ENCODE measurements around the gene MNX1.

MNX1 gene

DNA sequence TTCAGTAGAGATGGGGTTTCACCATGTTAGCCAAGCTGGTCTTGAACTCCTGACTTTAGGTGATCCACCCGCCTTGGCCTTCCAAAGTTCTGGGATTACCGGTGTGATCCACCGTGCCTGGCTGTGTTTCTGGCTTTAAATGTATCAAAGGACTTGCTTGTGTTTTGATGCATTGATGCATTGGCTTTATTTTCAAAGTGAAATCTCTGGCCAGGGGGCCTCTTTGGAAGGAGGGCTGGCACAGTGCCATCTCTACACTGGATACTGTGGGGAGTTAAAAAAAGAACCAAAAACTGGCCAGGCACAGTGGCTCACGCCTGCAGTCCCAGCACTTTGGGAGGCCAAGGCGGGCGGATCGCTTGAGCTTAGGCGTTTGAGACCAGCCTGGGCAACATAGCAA, 16.0 kb downstream of the MNX1 start:
- TF ChIP-seq, protein P1, sequence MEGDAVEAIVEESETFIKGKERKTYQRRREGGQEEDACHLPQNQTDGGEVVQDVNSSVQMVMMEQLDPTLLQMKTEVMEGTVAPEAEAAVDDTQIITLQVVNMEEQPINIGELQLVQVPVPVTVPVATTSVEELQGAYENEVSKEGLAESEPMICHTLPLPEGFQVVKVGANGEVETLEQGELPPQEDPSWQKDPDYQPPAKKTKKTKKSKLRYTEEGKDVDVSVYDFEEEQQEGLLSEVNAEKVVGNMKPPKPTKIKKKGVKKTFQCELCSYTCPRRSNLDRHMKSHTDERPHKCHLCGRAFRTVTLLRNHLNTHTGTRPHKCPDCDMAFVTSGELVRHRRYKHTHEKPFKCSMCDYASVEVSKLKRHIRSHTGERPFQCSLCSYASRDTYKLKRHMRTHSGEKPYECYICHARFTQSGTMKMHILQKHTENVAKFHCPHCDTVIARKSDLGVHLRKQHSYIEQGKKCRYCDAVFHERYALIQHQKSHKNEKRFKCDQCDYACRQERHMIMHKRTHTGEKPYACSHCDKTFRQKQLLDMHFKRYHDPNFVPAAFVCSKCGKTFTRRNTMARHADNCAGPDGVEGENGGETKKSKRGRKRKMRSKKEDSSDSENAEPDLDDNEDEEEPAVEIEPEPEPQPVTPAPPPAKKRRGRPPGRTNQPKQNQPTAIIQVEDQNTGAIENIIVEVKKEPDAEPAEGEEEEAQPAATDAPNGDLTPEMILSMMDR (IDR thresholded peaks at IDR 0.05; ENCODE audit: extremely low read depth, missing control alignments), result no peak
- no peak for DNase-seq (ENCODE audit: low spot score)

DNA sequence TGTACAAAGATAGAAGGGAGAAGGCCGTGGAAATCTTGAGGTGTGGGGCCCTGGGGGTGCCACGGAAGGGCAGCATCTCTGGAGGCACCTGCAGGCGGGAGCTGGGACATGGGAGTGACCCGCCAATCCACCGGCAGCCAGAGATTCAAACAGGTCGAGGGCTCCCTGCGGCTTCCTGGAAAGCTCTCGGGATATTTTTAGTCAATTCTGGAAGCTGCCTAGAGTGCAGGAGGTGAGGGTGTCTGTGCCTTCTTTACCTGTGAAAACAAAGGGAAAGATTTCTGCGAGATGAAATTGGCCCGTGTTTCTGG, 16.6 kb downstream of the MNX1 start:
- TF ChIP-seq, protein P1 (IDR thresholded peaks at IDR 0.05; ENCODE audit: extremely low read depth, missing control alignments), result no peak
- DNase-seq (ENCODE audit: low spot score), result no peak

DNA sequence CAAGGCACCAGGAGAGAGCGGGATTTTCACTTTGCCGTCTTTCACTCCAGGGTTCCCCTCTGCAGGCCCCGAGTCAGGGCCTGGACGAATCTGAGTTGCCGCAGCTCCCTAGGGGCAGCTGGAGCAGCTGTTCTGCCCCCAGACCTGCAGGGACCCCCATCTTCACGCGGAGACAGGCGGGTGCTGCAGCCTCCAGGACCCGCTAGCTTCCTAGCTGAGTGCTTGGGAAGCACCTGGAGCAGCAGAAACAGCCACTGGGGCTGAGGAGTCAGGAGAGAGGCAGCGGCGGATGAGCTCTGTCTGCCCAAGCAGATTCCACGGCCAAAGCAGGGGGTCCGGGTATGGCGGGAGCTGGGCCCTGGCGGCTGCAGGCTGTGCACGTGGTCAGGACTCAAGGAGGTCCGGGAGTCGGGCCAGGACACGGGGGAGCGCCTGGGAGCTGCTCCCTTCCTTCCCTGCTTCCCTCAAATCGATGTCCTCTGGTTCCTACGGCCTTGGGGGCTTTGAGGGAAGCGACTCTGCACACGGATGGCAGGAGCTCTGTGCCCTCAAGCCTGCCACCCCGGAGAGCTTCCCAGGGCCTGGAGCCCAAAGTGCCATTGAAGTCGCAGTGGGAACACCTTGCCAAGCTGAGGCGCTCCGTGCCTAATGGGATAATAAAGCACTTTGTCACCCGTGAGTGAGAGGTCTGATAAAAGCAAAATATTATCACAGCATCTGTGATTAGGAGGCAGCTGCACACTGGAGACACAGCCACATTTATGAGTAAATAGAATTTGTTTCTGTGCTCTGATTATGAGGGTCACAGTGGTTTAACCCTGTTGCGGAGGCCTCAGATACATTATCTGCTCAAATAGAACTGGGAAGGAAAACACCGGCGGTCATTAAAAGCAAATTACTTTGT, 17.2 kb downstream of the MNX1 start:
- TF ChIP-seq, protein P1 (IDR thresholded peaks at IDR 0.05; ENCODE audit: extremely low read depth, missing control alignments), result no peak
- no peak for DNase-seq (ENCODE audit: low spot score)

DNA sequence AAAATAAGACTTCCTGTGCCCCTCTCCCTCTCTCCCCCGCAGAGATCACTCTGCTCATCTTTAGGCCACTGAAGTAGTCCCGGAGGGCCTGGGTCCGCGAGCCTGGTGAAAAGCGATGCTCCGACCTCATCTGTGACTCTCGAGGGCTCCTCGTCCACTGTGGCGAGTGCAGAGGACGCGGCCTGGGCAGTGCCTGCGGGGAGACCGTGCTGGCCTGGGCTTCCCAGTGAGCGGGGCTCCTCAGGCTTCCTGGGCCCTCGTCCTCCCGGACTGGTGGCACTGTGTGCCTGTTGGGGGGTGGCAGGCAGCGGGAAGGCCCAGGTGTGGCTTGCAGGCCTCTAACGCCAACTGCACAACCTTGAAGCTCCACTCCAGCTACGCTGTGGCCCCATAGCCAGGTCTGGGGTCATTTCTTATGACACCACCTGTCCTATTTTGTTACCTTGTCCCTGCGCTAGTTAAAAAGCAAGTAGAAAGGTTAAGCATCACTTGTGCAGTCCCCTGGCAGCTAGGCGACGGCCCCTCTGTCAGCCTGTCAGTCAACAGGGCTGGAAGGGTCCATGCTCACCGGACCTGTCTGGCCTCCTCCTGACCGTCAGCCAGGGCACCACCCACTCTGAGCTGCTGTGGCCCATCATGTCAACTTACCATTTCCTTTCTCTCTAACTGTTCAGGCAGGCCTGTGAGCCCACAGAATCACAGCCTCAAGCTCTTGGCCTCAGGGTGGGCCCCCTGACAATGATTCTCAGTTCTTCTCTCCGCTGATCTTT, 20.5 kb downstream of the MNX1 start:
- TF ChIP-seq, protein P1 (IDR thresholded peaks at IDR 0.05; ENCODE audit: extremely low read depth, missing control alignments), result no peak
- no peak for DNase-seq (ENCODE audit: low spot score)

DNA sequence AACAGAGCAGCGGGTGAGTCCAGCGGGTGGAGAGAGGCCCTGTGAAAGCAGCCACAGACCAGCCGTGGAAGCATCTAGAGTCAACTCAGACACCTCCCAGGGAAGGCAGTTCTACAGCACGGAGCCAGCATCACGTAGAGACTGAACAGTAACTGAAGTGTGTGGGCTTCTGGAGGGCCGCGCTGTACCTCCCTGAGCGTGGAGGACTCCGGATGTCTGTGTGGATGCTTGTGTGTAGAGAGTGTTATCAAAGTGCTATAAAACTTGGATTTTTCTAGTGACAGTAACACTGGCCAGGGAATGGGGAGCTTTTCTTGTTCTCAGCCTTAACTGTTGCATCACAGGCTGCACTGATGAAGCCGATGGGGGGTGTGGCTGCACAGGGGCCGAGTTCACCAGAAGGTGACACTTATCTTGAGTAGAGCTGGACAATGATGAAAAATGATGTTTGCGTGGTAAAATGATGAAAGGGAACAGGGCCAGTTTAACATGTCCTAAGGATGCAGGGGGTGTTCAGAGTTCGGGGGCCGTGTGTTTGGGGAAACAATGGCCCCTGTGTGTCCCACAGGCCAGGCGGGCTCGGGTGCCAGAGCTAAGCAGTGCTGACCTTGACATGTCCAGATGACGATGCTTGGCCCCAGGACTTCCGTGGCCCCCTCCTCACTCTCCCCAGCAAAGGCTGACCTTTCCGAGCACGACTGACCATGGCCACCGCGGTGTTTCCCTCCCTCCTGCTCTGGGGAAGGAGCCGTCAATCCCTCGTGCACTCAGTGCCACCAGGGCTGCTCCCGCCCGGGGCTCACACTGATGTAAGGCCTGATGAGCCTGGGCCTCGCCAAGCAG, 21.9 kb downstream of the MNX1 start:
- DNase-seq (ENCODE audit: low spot score), result no peak
- TF ChIP-seq, protein P1 (IDR thresholded peaks at IDR 0.05; ENCODE audit: extremely low read depth, missing control alignments), result no peak

DNA sequence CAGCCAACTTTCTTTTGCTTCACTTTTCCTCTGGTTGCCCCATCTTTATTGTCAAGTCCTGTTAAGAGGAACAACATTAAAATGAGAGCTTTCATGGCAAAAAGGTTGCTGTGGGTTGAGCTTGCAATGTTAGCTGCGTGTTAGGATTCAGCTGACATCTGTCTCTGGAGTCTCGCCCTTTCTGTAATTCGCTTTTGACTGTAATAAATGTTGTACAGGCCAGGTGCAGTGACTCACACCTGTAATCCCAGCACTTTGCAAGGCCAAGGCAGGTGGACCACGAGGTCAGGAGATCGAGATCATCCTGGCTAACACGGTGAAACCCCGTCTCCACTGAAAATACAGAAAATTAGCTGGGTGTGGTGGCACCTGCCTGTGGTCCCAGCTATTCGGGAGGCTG, 24.1 kb downstream of the MNX1 start:
- TF ChIP-seq, protein P1 (IDR thresholded peaks at IDR 0.05; ENCODE audit: extremely low read depth, missing control alignments), result no peak
- no peak for DNase-seq (ENCODE audit: low spot score)

All from GM20000 (cell line).